Measurements from ENCODE around the gene GAD1. TPM values are rescaled to one million over a fixed set of nuclear protein-coding genes. Genes with fewer than 3 reads are reported as not detected.
A peak's percentile ranks its signal among the peaks of the same experiment; 100 is the strongest.

Gene GAD1
- polyA plus RNA-seq, 1 of the 3 experiments (the other 2 are of a cell fraction), result 0.20 TPM

DNA sequence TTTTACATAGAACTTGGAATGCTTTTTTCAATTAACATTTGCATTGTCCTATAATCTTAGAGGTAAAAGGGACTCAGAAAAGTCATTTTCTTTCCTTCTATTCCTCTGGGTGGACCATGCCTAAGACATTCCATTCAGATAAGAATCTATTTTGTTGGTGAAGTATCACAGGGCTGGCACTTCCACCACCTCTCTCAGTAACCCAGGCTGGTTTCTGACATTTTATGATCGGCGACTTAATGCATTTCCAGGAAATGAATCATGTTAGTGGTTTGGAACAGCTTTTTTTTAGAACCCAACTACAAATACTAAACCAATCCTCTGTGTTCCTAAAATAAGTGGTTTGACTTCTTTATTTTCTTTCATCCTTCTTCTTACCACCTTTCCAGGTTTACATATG, 27.0 kb downstream of the GAD1 start:
- Histone ChIP-seq H3K4me2 (peak overlapping the region; percentile 56), H3K27me3 (ENCODE audit: insufficient read depth) (no peaks in the 10 kb centered on the region), H3K4me1 (ENCODE audit: control insufficient read depth in 1 of 2, insufficient read depth in 2 of 2, low read depth in 1 of 2, low read length in 1 of 2) (peaks cover 0 to 5% of the 10 kb centered on the region in 2 experiments; a peak in 1 of 4 replicates), H3K9me2 (no peaks in the 10 kb centered on the region), H3K9me3 (no peaks in the 10 kb centered on the region), H4K20me1 (ENCODE audit: insufficient read depth) (no peaks in the 10 kb centered on the region), H3K27ac (ENCODE audit: low read depth in 2 of 2, low read length in 1 of 2) (peak overlapping the region; percentile 28 to 63; a peak in 3 of 4 replicates), H3K9ac (no peak overlapping the region), H3K36me3 (replicated peaks in 1 of 2; ENCODE audit: control insufficient read depth in 1 of 2, insufficient read depth in 2 of 2, low read length in 1 of 2) (no peaks in the 10 kb centered on the region), H2AFZ (ENCODE audit: low read depth) (no peak overlapping the region), H3K79me2 (ENCODE audit: insufficient read depth) (no peaks in the 10 kb centered on the region), H3K4me3 (ENCODE audit: low read depth in 2 of 2, low read length in 1 of 2) (no peak overlapping the region), H3F3A (replicated peaks; ENCODE audit: insufficient read depth) (peaks cover 18% of the 10 kb centered on the region)
- no peak for DNase-seq
- WGBS (ENCODE audit: low lambda C conversion rate), result 2% methylated on average over 2 of the region's 2 CpGs
- POLR2A ChIA-PET, result no interaction called here
- CTCF ChIA-PET, result no interaction called here
- TF ChIP-seq MXI1 (IDR thresholded peaks at IDR 0.05; ENCODE audit: low read depth, low read length) (no peak), YY1 (IDR thresholded peaks at IDR 0.05; ENCODE audit: low read depth) (peak; percentile 38; the same call in 1 of the 2 replicates), RAD21 (IDR thresholded peaks at IDR 0.05; ENCODE audit: low read length) (no peak), FOSL2 (IDR thresholded peaks at IDR 0.05; ENCODE audit: borderline replicate concordance, low read depth) (peak; percentile 93), RCOR1 (IDR thresholded peaks at IDR 0.05; ENCODE audit: low read length) (no peak), EP300 (IDR thresholded peaks at IDR 0.05; ENCODE audit: borderline replicate concordance in 1 of 2, low read depth in 1 of 2, low read length in 1 of 2) (peak in 1 of 2 experiments; percentile 95; a peak in 2 of 4 replicates), ELF1 (IDR thresholded peaks at IDR 0.05) (no peak), SIN3A (IDR thresholded peaks at IDR 0.05; ENCODE audit: borderline replicate concordance, low read depth, low read length) (peak; percentile 19; the same call in 1 of the 2 replicates), NRF1 (IDR thresholded peaks at IDR 0.05; ENCODE audit: low read depth, low read length) (no peak), RXRA (IDR thresholded peaks at IDR 0.05; ENCODE audit: borderline replicate concordance, low read depth) (peak; percentile 79; the same call in 1 of the 2 replicates), MEF2A (IDR thresholded peaks at IDR 0.05; ENCODE audit: borderline replicate concordance, low read depth) (peak; percentile 87), CHD2 (IDR thresholded peaks at IDR 0.05; ENCODE audit: low read length, partially characterized antibody) (no peak), EZH2phosphoT487 (IDR thresholded peaks at IDR 0.05; ENCODE audit: borderline replicate concordance, low read depth) (no peak), POLR2AphosphoS5 (IDR thresholded peaks at IDR 0.05; ENCODE audit: low read depth, low read length) (peak; percentile 33; the same call in 1 of the 2 replicates), TEAD4 (IDR thresholded peaks at IDR 0.05; ENCODE audit: borderline replicate concordance, insufficient read depth) (peak; percentile 94), JUND (IDR thresholded peaks at IDR 0.05) (peak; percentile 95), GABPA (IDR thresholded peaks at IDR 0.05; ENCODE audit: low read depth) (0 out of 2 replicates have a peak, but pooled peaks have one; percentile 21), GATA2 (CRISPR knock-in tag; IDR thresholded peaks at IDR 0.05) (no peak), NFIC (IDR thresholded peaks at IDR 0.05; ENCODE audit: borderline replicate concordance) (peak; percentile 90)
- TF ChIP-seq, protein P1, sequence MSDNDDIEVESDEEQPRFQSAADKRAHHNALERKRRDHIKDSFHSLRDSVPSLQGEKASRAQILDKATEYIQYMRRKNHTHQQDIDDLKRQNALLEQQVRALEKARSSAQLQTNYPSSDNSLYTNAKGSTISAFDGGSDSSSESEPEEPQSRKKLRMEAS (IDR thresholded peaks at IDR 0.05; ENCODE audit: low read depth), result peak; percentile 50
- TF ChIP-seq, protein P2, sequence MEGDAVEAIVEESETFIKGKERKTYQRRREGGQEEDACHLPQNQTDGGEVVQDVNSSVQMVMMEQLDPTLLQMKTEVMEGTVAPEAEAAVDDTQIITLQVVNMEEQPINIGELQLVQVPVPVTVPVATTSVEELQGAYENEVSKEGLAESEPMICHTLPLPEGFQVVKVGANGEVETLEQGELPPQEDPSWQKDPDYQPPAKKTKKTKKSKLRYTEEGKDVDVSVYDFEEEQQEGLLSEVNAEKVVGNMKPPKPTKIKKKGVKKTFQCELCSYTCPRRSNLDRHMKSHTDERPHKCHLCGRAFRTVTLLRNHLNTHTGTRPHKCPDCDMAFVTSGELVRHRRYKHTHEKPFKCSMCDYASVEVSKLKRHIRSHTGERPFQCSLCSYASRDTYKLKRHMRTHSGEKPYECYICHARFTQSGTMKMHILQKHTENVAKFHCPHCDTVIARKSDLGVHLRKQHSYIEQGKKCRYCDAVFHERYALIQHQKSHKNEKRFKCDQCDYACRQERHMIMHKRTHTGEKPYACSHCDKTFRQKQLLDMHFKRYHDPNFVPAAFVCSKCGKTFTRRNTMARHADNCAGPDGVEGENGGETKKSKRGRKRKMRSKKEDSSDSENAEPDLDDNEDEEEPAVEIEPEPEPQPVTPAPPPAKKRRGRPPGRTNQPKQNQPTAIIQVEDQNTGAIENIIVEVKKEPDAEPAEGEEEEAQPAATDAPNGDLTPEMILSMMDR (IDR thresholded peaks at IDR 0.05), result no peak
- TF ChIP-seq, protein P3, sequence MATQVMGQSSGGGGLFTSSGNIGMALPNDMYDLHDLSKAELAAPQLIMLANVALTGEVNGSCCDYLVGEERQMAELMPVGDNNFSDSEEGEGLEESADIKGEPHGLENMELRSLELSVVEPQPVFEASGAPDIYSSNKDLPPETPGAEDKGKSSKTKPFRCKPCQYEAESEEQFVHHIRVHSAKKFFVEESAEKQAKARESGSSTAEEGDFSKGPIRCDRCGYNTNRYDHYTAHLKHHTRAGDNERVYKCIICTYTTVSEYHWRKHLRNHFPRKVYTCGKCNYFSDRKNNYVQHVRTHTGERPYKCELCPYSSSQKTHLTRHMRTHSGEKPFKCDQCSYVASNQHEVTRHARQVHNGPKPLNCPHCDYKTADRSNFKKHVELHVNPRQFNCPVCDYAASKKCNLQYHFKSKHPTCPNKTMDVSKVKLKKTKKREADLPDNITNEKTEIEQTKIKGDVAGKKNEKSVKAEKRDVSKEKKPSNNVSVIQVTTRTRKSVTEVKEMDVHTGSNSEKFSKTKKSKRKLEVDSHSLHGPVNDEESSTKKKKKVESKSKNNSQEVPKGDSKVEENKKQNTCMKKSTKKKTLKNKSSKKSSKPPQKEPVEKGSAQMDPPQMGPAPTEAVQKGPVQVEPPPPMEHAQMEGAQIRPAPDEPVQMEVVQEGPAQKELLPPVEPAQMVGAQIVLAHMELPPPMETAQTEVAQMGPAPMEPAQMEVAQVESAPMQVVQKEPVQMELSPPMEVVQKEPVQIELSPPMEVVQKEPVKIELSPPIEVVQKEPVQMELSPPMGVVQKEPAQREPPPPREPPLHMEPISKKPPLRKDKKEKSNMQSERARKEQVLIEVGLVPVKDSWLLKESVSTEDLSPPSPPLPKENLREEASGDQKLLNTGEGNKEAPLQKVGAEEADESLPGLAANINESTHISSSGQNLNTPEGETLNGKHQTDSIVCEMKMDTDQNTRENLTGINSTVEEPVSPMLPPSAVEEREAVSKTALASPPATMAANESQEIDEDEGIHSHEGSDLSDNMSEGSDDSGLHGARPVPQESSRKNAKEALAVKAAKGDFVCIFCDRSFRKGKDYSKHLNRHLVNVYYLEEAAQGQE (IDR thresholded peaks at IDR 0.05; ENCODE audit: low read depth, low read length), result no peak
- TF ChIP-seq, protein P4, sequence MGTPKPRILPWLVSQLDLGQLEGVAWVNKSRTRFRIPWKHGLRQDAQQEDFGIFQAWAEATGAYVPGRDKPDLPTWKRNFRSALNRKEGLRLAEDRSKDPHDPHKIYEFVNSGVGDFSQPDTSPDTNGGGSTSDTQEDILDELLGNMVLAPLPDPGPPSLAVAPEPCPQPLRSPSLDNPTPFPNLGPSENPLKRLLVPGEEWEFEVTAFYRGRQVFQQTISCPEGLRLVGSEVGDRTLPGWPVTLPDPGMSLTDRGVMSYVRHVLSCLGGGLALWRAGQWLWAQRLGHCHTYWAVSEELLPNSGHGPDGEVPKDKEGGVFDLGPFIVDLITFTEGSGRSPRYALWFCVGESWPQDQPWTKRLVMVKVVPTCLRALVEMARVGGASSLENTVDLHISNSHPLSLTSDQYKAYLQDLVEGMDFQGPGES (IDR thresholded peaks at IDR 0.05; ENCODE audit: low read depth, low read length), result no peak
- TF ChIP-seq, protein P5, sequence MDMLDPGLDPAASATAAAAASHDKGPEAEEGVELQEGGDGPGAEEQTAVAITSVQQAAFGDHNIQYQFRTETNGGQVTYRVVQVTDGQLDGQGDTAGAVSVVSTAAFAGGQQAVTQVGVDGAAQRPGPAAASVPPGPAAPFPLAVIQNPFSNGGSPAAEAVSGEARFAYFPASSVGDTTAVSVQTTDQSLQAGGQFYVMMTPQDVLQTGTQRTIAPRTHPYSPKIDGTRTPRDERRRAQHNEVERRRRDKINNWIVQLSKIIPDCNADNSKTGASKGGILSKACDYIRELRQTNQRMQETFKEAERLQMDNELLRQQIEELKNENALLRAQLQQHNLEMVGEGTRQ (IDR thresholded peaks at IDR 0.05; ENCODE audit: borderline replicate concordance, low read depth, low read length), result no peak
- TF ChIP-seq, protein P6, sequence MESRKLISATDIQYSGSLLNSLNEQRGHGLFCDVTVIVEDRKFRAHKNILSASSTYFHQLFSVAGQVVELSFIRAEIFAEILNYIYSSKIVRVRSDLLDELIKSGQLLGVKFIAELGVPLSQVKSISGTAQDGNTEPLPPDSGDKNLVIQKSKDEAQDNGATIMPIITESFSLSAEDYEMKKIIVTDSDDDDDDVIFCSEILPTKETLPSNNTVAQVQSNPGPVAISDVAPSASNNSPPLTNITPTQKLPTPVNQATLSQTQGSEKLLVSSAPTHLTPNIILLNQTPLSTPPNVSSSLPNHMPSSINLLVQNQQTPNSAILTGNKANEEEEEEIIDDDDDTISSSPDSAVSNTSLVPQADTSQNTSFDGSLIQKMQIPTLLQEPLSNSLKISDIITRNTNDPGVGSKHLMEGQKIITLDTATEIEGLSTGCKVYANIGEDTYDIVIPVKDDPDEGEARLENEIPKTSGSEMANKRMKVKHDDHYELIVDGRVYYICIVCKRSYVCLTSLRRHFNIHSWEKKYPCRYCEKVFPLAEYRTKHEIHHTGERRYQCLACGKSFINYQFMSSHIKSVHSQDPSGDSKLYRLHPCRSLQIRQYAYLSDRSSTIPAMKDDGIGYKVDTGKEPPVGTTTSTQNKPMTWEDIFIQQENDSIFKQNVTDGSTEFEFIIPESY (IDR thresholded peaks at IDR 0.05; ENCODE audit: borderline replicate concordance, low read depth), result 0 out of 2 replicates have a peak, but pooled peaks have one; percentile 49

All from SK-N-SH (cell line).